Activated CD8-positive, alpha-beta memory T cell treated with anti-CD3 and anti-CD28 coated beads, Interleukin-2, amount 50 U/mL, for 48 hours (primary cell): ENCODE measurements around the gene LSM8.
A peak's percentile ranks its signal among the peaks of the same experiment; 100 is the strongest.
"Not testable (repeated sequence)": the region's sequence is repeated elsewhere in the genome, so short reads cannot be mapped to it uniquely, and the experiment has no call there.

Source experiments
- DNase-seq: peaks from one replicate; pipeline ENCODE4 v3.0.0-alpha.2; 2020

Gene LSM8

GRCh38 chr7:118214051-118214832 lies 30.3 kb downstream of the LSM8 start:
- DNase-seq, result peak; percentile 89

GRCh38 chr7:118214833-118215182 lies 30.8 kb downstream of the LSM8 start:
- no peak for DNase-seq

- DNase-seq, result no peak
These were observed 33.3 kb downstream of the LSM8 start for GRCh38 chr7:118217210-118217619.

- DNase-seq, result no peak
These were observed 34.6 kb downstream of the LSM8 start for GRCh38 chr7:118218413-118219156.

- no peak for DNase-seq
These were observed 35.2 kb downstream of the LSM8 start for GRCh38 chr7:118219157-118219512.

- no peak for DNase-seq
These were observed 36.6 kb downstream of the LSM8 start for GRCh38 chr7:118220583-118220982.

- no peak for DNase-seq
These were observed 38.6 kb downstream of the LSM8 start for GRCh38 chr7:118222591-118222990.

- DNase-seq, result no peak
These were observed 40.6 kb downstream of the LSM8 start, which contains the start of gene ANKRD7 for GRCh38 chr7:118224521-118224920. ANKRD7 (plus strand) TSS chr7:118224704; CDS start chr7:118224831, 127 bp downstream.

GRCh38 chr7:118232837-118233236 lies 48.9 kb downstream of the LSM8 start:
- DNase-seq, result no peak

GRCh38 chr7:118233799-118234198 lies 49.8 kb downstream of the LSM8 start:
- DNase-seq, result no peak

GRCh38 chr7:118239014-118239413 lies 55.0 kb downstream of the LSM8 start:
- no peak for DNase-seq

GRCh38 chr7:118240320-118240719 lies 56.4 kb downstream of the LSM8 start:
- not testable (repeated sequence) for DNase-seq
